Osteocyte (in vitro differentiated cells): ENCODE data around the gene DNAJC4. TPM values are rescaled to one million over a fixed set of nuclear protein-coding genes. Genes with fewer than 3 reads are reported as not detected.

Source experiments
- DNase-seq: peaks from one replicate; pipeline ENCODE4 v3.0.0; 2021; ENCODE audit warnings: mixed read lengths; ENCODE audit not compliant: unreplicated experiment; ENCODE audit errors: extremely low spot score
- H3K27ac Mint-ChIP-seq: one replicate; pipeline ENCODE4 v1.8.0; 2021; ENCODE audit warnings: mild to moderate bottlenecking, mixed read lengths; ENCODE audit not compliant: unreplicated experiment
- H3K27me3 Mint-ChIP-seq: one replicate; pipeline ENCODE4 v1.8.0; 2021; ENCODE audit warnings: mixed read lengths; ENCODE audit not compliant: unreplicated experiment
- H3K36me3 Mint-ChIP-seq: one replicate; pipeline ENCODE4 v1.8.0; 2021; ENCODE audit warnings: mixed read lengths; ENCODE audit not compliant: unreplicated experiment
- H3K4me1 Mint-ChIP-seq: one replicate; pipeline ENCODE4 v1.8.0; 2021; ENCODE audit warnings: mixed read lengths; ENCODE audit not compliant: unreplicated experiment
- H3K4me3 Mint-ChIP-seq: one replicate; pipeline ENCODE4 v1.8.0; 2021; ENCODE audit warnings: mild to moderate bottlenecking, moderate library complexity, mixed read lengths; ENCODE audit not compliant: unreplicated experiment
- H3K9me3 Mint-ChIP-seq: one replicate; pipeline ENCODE4 v1.8.0; 2021; ENCODE audit warnings: mixed read lengths; ENCODE audit not compliant: unreplicated experiment
- CTCF ChIP-seq: fragments of 200-600 bp; sonication (generic); IDR thresholded peaks from 2 replicates; pipeline ENCODE4 v1.5.0; 2021; ENCODE audit warnings: antibody characterized with exemption, mild to moderate bottlenecking, moderate library complexity
- total RNA-seq: library from RNA; stranded (reverse); gene quantifications from 2 replicates; pipeline ENCODE4 v1.2.1, GENCODE V29; 2021

DNAJC4 gene
- total RNA-seq, 1 donor from 2014 or later: 49.9 TPM

GRCh38 chr11:64222651-64223000 is 7.7 kb upstream of the DNAJC4 start:
- peaks cover 17% of the 10 kb centered on the region for H3K4me1 Mint-ChIP-seq
- H3K9me3 Mint-ChIP-seq: no peaks in the 10 kb centered on the region
- no peak overlapping the region for H3K27ac Mint-ChIP-seq
- DNase-seq: no peak
- H3K4me3 Mint-ChIP-seq: no peak overlapping the region
- no peaks in the 10 kb centered on the region for H3K36me3 Mint-ChIP-seq
- TF ChIP-seq CTCF: no peak
- H3K27me3 Mint-ChIP-seq: no peaks in the 10 kb centered on the region

GRCh38 chr11:64223001-64223651 is 7.2 kb upstream of the DNAJC4 start:
- DNase-seq: no peak
- Mint-ChIP-seq H3K27ac (no peak overlapping the region), H3K4me3 (no peak overlapping the region), H3K9me3 (no peaks in the 10 kb centered on the region), H3K4me1 (peaks cover 18% of the 10 kb centered on the region), H3K27me3 (no peaks in the 10 kb centered on the region), H3K36me3 (no peaks in the 10 kb centered on the region)
- TF ChIP-seq CTCF: no peak

- H3K27me3 Mint-ChIP-seq: no peaks in the 10 kb centered on the region
- no peaks in the 10 kb centered on the region for H3K36me3 Mint-ChIP-seq
- no peak overlapping the region for H3K27ac Mint-ChIP-seq
- H3K4me3 Mint-ChIP-seq: peak overlapping the region; percentile 81
- H3K4me1 Mint-ChIP-seq: peaks cover 23% of the 10 kb centered on the region
- no peaks in the 10 kb centered on the region for H3K9me3 Mint-ChIP-seq
- no peak for TF ChIP-seq CTCF
- no peak for DNase-seq
Measured at GRCh38 chr11:64224151-64224890, 6.0 kb upstream of the DNAJC4 start.

GRCh38 chr11:64224891-64225607 is 5.3 kb upstream of the DNAJC4 start:
- peaks cover 30% of the 10 kb centered on the region for H3K4me1 Mint-ChIP-seq
- TF ChIP-seq CTCF: no peak
- DNase-seq: no peak
- peak overlapping the region; percentile 81 for H3K4me3 Mint-ChIP-seq
- H3K27ac Mint-ChIP-seq: peak overlapping the region; percentile 54
- no peaks in the 10 kb centered on the region for H3K9me3 Mint-ChIP-seq
- no peaks in the 10 kb centered on the region for H3K27me3 Mint-ChIP-seq
- H3K36me3 Mint-ChIP-seq: no peaks in the 10 kb centered on the region
